ENCODE data around the gene CRACDL.
"Not testable (repeated sequence)": the region's sequence is repeated elsewhere in the genome, so short reads cannot be mapped to it uniquely, and the experiment has no call there.

CRACDL gene

GRCh38 chr2:98882368-98882767, 53.7 kb downstream of the CRACDL start:
- DNase-seq = no peak

- no peak for DNase-seq
These were observed 54.8 kb downstream of the CRACDL start for GRCh38 chr2:98881153-98881650.

GRCh38 chr2:98880266-98881152, 55.5 kb downstream of the CRACDL start:
- no peak for DNase-seq

GRCh38 chr2:98877658-98878057, 58.4 kb downstream of the CRACDL start:
- DNase-seq = not testable (repeated sequence)

- DNase-seq = no peak
These were observed 59.3 kb downstream of the CRACDL start for GRCh38 chr2:98876741-98877140.

GRCh38 chr2:98875746-98876145, 60.3 kb downstream of the CRACDL start:
- DNase-seq = no peak

- DNase-seq = peak; percentile 7
These were observed 60.8 kb downstream of the CRACDL start for GRCh38 chr2:98875081-98875728.

GRCh38 chr2:98874186-98874689, 61.8 kb downstream of the CRACDL start:
- DNase-seq = no peak

GRCh38 chr2:98872526-98872925, 63.5 kb downstream of the CRACDL start:
- no peak for DNase-seq

- DNase-seq = no peak
These were observed 64.5 kb downstream of the CRACDL start for GRCh38 chr2:98871506-98871905.

GRCh38 chr2:98870516-98871158, 65.4 kb downstream of the CRACDL start:
- no peak for DNase-seq

GRCh38 chr2:98869870-98870269, 66.2 kb downstream of the CRACDL start:
- peak; percentile 15 for DNase-seq

GRCh38 chr2:98869272-98869641, 66.8 kb downstream of the CRACDL start:
- DNase-seq = no peak

- DNase-seq = no peak
These were observed 67.3 kb downstream of the CRACDL start for GRCh38 chr2:98868548-98869271.

GRCh38 chr2:98867539-98868309, 68.3 kb downstream of the CRACDL start:
- DNase-seq = no peak

GRCh38 chr2:98866033-98866432, 70.0 kb downstream of the CRACDL start:
- no peak for DNase-seq

GRCh38 chr2:98861601-98862000, 74.4 kb downstream of the CRACDL start:
- no peak for DNase-seq

- no peak for DNase-seq
These were observed 76.7 kb downstream of the CRACDL start for GRCh38 chr2:98859323-98859722.

- no peak for DNase-seq
These were observed 79.0 kb downstream of the CRACDL start for GRCh38 chr2:98857001-98857400.

- no peak for DNase-seq
These were observed 81.3 kb downstream of the CRACDL start for GRCh38 chr2:98854682-98855081.

GRCh38 chr2:98852932-98853331, 83.1 kb downstream of the CRACDL start:
- no peak for DNase-seq

- no peak for DNase-seq
These were observed 86.0 kb downstream of the CRACDL start for GRCh38 chr2:98850074-98850473.

Data from CD4-positive, alpha-beta T cell treated with Interleukin-17A for 1 hour (primary cell).